Thyroid gland (tissue), 4 donors: Measurements from ENCODE around the gene ANKDD1B. TPM values are rescaled to one million over a fixed set of nuclear protein-coding genes. Genes with fewer than 3 reads are reported as not detected.

Experiments used
- DNase-seq, 2 donors: peaks; one replicate each; pipeline ENCODE4 v3.0.0-alpha.2; 2019
- H3K27ac ChIP-seq, 3 donors: fragments of 200-600 bp; sonication (generic); 1 replicate in 2 of 3; 2 replicates in 1 of 3; pipeline ENCODE4 v1.5.1; 2016 to 2019; ENCODE audit warnings: mild to moderate bottlenecking in 1 of 3, moderate library complexity in 1 of 3
- H3K27me3 ChIP-seq: fragments of 200-600 bp; sonication (generic); one replicate; pipeline ENCODE4 v1.5.1; 2019
- H3K36me3 ChIP-seq, 2 donors: fragments of 200-600 bp; sonication (generic); one replicate each; pipeline ENCODE4 v1.5.1; 2016 to 2019
- H3K4me1 ChIP-seq, 2 donors: fragments of 200-600 bp; sonication (generic); one replicate each; pipeline ENCODE4 v1.5.1; 2017 to 2019
- H3K4me3 ChIP-seq, 3 donors: fragments of 200-600 bp; sonication (generic); replicated peaks in 1 of 3; 1 replicate in 2 of 3; 2 replicates in 1 of 3; pipeline ENCODE4 v1.5.1; 2016; ENCODE audit warnings: mild to moderate bottlenecking in 1 of 3
- H3K9me3 ChIP-seq: fragments of 200-600 bp; sonication (generic); one replicate; pipeline ENCODE4 v1.5.1; 2017
- CTCF ChIP-seq, 6 experiments: fragments of 200-600 bp in 3 of 6; fragments of 450-650 bp in 3 of 6; sonication (generic) in 3 of 6; IDR thresholded peaks; one replicate each; pipeline ENCODE4 v1.5.1; 2016 to 2019; ENCODE audit warnings: antibody characterized with exemption in 6 of 6, mild to moderate bottlenecking in 2 of 6, inconsistent platforms in 1 of 6, moderate library complexity in 1 of 6
- POLR2A ChIP-seq, 2 donors: fragments of 450-650 bp; IDR thresholded peaks; one replicate each; pipeline ENCODE4 v1.6.1; 2017; ENCODE audit warnings: antibody characterized with exemption in 2 of 2, mild to moderate bottlenecking in 2 of 2, moderate library complexity in 1 of 2
- WGBS, 2 donors: methylation state at CpG; one replicate each; pipeline ENCODE4 v1.1.5; 2017; 5-methylcytosine and 5-hydroxymethylcytosine counted together
- intact Hi-C: fragments of 100-400 bp; cut with DNase I; formaldehyde crosslinking; loops from one replicate; pipeline ENCODE4 v1.15.1; 2023
- total RNA-seq, 4 donors: library from RNA; depleted of rRNA; stranded (reverse); fragments of >200 nt; gene quantifications; one replicate each; pipeline ENCODE4 v1.2.3, GENCODE V29; 2016

ANKDD1B gene
- total RNA-seq, 4 donors from 2014 or later, result 1.1 to 1.7 TPM; not detected in 2

- Histone ChIP-seq H3K27me3 (no peaks in the 10 kb centered on the region), H3K36me3 (no peaks in the 10 kb centered on the region), H3K4me3 (no peak overlapping the region), H3K27ac (no peak overlapping the region), H3K4me1 (no peaks in the 10 kb centered on the region), H3K9me3 (no peaks in the 10 kb centered on the region)
- intact Hi-C loops, result no loop called here
- 70 to 77% methylated on average over 2 of the region's 2 CpGs for WGBS, 2 donors
- DNase-seq, result no peak
- TF ChIP-seq POLR2A (IDR thresholded peaks at IDR 0.05), result no peak
- TF ChIP-seq CTCF (IDR thresholded peaks at IDR 0.05), result no peak
Measured at GRCh38 chr5:75648712-75649111, 37.5 kb downstream of the ANKDD1B start.

- TF ChIP-seq CTCF (IDR thresholded peaks at IDR 0.05) (no peak), POLR2A (IDR thresholded peaks at IDR 0.05) (no peak)
- Histone ChIP-seq H3K4me3 (no peak overlapping the region), H3K27me3 (no peaks in the 10 kb centered on the region), H3K9me3 (no peaks in the 10 kb centered on the region), H3K4me1 (no peaks in the 10 kb centered on the region), H3K27ac (no peak overlapping the region), H3K36me3 (no peaks in the 10 kb centered on the region)
- no peak for DNase-seq
- WGBS, 2 donors, result 93 to 96% methylated on average over 4 of the region's 4 CpGs
- intact Hi-C loops, result no loop called here
Measured at GRCh38 chr5:75651575-75652238, 40.5 kb downstream of the ANKDD1B start.

DNA sequence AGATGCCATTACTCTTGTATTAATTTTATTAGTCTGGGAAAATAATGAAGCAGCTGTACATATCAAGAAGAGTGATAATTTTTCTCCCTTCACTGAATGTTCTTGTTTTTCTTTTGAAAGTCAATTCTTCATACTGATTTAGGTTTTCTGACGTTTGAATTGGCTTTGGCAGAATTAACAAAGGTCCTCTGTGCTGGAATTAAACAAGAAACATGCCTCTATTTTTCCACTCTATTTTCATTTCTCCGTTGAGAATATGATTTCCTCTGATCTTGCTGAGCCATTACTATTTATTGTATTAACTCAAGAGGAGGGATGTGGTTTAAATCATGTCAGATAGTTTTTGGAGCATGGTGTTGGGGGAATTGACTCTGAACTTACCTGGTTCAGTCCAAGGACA lies 42.3 kb downstream of the ANKDD1B start:
- intact Hi-C loops, result no loop called here
- 59 to 68% methylated on average over 2 of the region's 2 CpGs for WGBS, 2 donors

DNA sequence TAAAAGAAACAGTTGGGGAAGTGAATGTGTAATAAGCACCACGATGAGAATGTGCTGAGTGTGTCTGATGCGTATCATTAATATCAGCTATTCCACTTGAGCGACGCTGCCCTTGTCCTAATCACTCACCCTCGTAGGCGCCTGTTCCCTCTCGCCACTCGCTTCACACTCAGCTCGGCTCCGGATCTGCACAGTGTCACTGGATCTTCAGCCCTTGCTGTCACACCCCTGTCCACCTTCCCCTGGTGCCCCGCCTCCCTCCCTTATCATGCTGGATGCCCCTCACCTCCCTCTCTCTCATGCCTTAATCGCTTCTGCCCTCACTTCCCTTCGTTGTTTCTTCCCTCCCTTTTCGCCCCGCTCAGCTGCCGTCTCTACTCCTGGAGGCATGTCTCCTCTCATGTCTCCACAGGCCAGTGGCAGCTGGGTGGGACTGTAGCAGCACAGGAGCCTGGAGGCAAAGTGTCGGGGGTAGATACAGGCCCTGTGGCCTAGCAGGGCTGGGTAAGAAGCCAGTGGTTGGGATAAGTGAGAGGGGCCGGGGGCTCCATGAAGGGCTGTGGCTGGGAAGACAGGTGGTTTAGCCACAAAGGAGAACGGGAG lies 43.5 kb downstream of the ANKDD1B start:
- 82 to 89% methylated on average over 19 of the region's 19 CpGs for whole genome bisulfite sequencing, 2 donors
- H3K4me3 ChIP-seq, result no peak overlapping the region
- H3K4me1 ChIP-seq, result no peaks in the 10 kb centered on the region
- no peak for DNase-seq
- intact Hi-C loops, result no loop called here
- no peak overlapping the region for H3K27ac ChIP-seq
- H3K36me3 ChIP-seq, result no peaks in the 10 kb centered on the region
- no peaks in the 10 kb centered on the region for H3K27me3 ChIP-seq
- TF ChIP-seq CTCF (IDR thresholded peaks at IDR 0.05) (no peak), POLR2A (IDR thresholded peaks at IDR 0.05) (no peak)
- no peaks in the 10 kb centered on the region for H3K9me3 ChIP-seq

More for the DNA sequence above, 42.3 kb downstream of the ANKDD1B start:
- no peaks in the 10 kb centered on the region for H3K9me3 ChIP-seq
- TF ChIP-seq CTCF (IDR thresholded peaks at IDR 0.05) (no peak), POLR2A (IDR thresholded peaks at IDR 0.05) (no peak)
- no peaks in the 10 kb centered on the region for H3K27me3 ChIP-seq
- H3K36me3 ChIP-seq, result no peaks in the 10 kb centered on the region
- no peak overlapping the region for H3K4me3 ChIP-seq
- DNase-seq, result no peak
- no peak overlapping the region for H3K27ac ChIP-seq
- no peaks in the 10 kb centered on the region for H3K4me1 ChIP-seq

DNA sequence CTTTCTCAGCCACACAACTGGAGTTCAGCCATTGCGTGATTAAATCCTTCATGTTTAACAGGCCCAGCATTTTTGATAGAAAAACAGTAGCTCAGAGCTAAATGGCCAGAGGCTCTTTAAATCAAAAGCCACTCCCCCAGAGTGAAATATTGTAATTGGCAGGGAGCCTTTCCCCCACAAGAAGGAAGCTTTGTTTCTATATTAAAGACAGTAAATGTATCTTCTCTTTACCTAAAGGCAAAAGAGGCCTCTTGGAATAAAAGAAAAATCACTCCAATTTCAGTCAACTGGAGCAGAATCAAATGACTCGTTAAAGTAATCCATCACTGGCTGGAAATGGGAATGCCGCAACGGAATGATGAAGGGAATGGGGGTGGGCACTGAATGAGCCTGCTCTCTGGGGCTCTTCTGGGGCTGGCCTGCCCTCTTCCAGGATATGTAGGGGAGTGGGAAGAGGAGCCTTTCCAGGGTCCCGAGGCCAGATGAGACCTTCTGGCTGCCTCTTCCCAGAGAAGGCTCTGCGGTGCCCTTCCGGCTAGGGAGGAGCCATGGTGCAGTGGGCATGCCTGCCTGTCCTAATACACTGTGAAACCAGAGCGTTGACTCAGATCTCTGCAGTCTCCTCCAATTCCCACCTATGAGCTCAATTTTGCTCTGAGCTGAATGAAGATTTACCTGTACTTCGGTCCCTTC lies 45.2 kb downstream of the ANKDD1B start:
- Histone ChIP-seq H3K4me3 (peak overlapping the region in 2 of 3 donors; percentile 18 to 30), H3K36me3 (no peaks in the 10 kb centered on the region), H3K9me3 (no peaks in the 10 kb centered on the region), H3K27ac (peak overlapping the region in 2 of 3 donors; percentile 32 to 43), H3K4me1 (no peaks in the 10 kb centered on the region), H3K27me3 (no peaks in the 10 kb centered on the region)
- TF ChIP-seq POLR2A (IDR thresholded peaks at IDR 0.05) (no peak), CTCF (IDR thresholded peaks at IDR 0.05) (no peak)
- peak; percentile 33 to 37 for DNase-seq
- intact Hi-C loops, result no loop called here
- WGBS, 2 donors, result 47 to 53% methylated on average over 9 of the region's 9 CpGs
